ENCODE results near the gene MRPL19.

The MRPL19 gene

GRCh38 chr2:75728614-75729419, 82.2 kb downstream of the MRPL19 start:
- peak; percentile 14; the same call in 1 of the 3 replicates for ATAC-seq (ENCODE audit: insufficient read depth, low read depth)

GRCh38 chr2:75729861-75730260, 83.3 kb downstream of the MRPL19 start:
- H3K4me2 ChIP-seq (ENCODE audit: insufficient read depth, low read length), result no peak overlapping the region
- no peaks in the 10 kb centered on the region for H3K36me3 ChIP-seq (ENCODE audit: insufficient read depth, low read length)
- H3K9me3 ChIP-seq (ENCODE audit: insufficient read depth, low read length, severe bottlenecking), result no peaks in the 10 kb centered on the region
- no peak overlapping the region for H3K9ac ChIP-seq (ENCODE audit: low read depth, low read length)
- no peak overlapping the region for H3K27ac ChIP-seq (ENCODE audit: low read length)
- no peak overlapping the region for H2AFZ ChIP-seq (ENCODE audit: low read depth, low read length)
- H3K4me3 ChIP-seq (ENCODE audit: low read depth in 1 of 2, low read length in 2 of 2), result no peak overlapping the region
- no peaks in the 10 kb centered on the region for H3K79me2 ChIP-seq (ENCODE audit: insufficient read depth, low read length)
- ATAC-seq (ENCODE audit: insufficient read depth, low read depth) (no peak), DNase-seq (no peak)
- TF ChIP-seq CTCF (IDR thresholded peaks at IDR 0.05; ENCODE audit: borderline replicate concordance, extremely low read depth, low read length, poor library complexity, severe bottlenecking) (peak; percentile 42), EZH2 (IDR thresholded peaks at IDR 0.05; ENCODE audit: borderline replicate concordance, low read depth, low read length, severe bottlenecking) (no peak)
- peaks cover 16% of the 10 kb centered on the region for H3K27me3 ChIP-seq (ENCODE audit: insufficient read depth, low read length, poor library complexity)
- H4K20me1 ChIP-seq (ENCODE audit: insufficient read depth, low read length), result no peaks in the 10 kb centered on the region
- no peaks in the 10 kb centered on the region for H3K4me1 ChIP-seq (ENCODE audit: insufficient read depth, low read length)

More at GRCh38 chr2:75728614-75729419, 82.2 kb downstream of the MRPL19 start:
- no peak overlapping the region for H3K4me2 ChIP-seq (ENCODE audit: insufficient read depth, low read length)
- TF ChIP-seq CTCF (IDR thresholded peaks at IDR 0.05; ENCODE audit: borderline replicate concordance, extremely low read depth, low read length, poor library complexity, severe bottlenecking) (no peak), EZH2 (IDR thresholded peaks at IDR 0.05; ENCODE audit: borderline replicate concordance, low read depth, low read length, severe bottlenecking) (no peak)
- H3K36me3 ChIP-seq (ENCODE audit: insufficient read depth, low read length), result no peaks in the 10 kb centered on the region
- H3K9ac ChIP-seq (ENCODE audit: low read depth, low read length), result no peak overlapping the region
- H3K4me1 ChIP-seq (ENCODE audit: insufficient read depth, low read length), result no peaks in the 10 kb centered on the region
- no peaks in the 10 kb centered on the region for H4K20me1 ChIP-seq (ENCODE audit: insufficient read depth, low read length)
- no peak for DNase-seq
- H3K4me3 ChIP-seq (ENCODE audit: low read depth in 1 of 2, low read length in 2 of 2), result no peak overlapping the region
- H3K79me2 ChIP-seq (ENCODE audit: insufficient read depth, low read length), result no peaks in the 10 kb centered on the region
- H3K9me3 ChIP-seq (ENCODE audit: insufficient read depth, low read length, severe bottlenecking), result no peaks in the 10 kb centered on the region
- H3K27me3 ChIP-seq (ENCODE audit: insufficient read depth, low read length, poor library complexity), result peaks cover 15% of the 10 kb centered on the region
- H3K27ac ChIP-seq (ENCODE audit: low read length), result no peak overlapping the region
- H2AFZ ChIP-seq (ENCODE audit: low read depth, low read length), result no peak overlapping the region

- H3K4me3 ChIP-seq (ENCODE audit: low read depth in 1 of 2, low read length in 2 of 2), result no peak overlapping the region
Observed at GRCh38 chr2:75736276-75736675, 89.7 kb downstream of the MRPL19 start.

More at GRCh38 chr2:75736276-75736675, 89.7 kb downstream of the MRPL19 start:
- Histone ChIP-seq H3K4me1 (ENCODE audit: insufficient read depth, low read length) (no peaks in the 10 kb centered on the region), H3K27ac (ENCODE audit: low read length) (no peak overlapping the region), H3K4me2 (ENCODE audit: insufficient read depth, low read length) (no peak overlapping the region), H3K79me2 (ENCODE audit: insufficient read depth, low read length) (no peaks in the 10 kb centered on the region), H3K9ac (ENCODE audit: low read depth, low read length) (no peak overlapping the region), H3K27me3 (ENCODE audit: insufficient read depth, low read length, poor library complexity) (peaks cover 12% of the 10 kb centered on the region), H4K20me1 (ENCODE audit: insufficient read depth, low read length) (no peaks in the 10 kb centered on the region), H2AFZ (ENCODE audit: low read depth, low read length) (no peak overlapping the region), H3K9me3 (ENCODE audit: insufficient read depth, low read length, severe bottlenecking) (no peaks in the 10 kb centered on the region), H3K36me3 (ENCODE audit: insufficient read depth, low read length) (no peaks in the 10 kb centered on the region)
- no peak for TF ChIP-seq CTCF (IDR thresholded peaks at IDR 0.05; ENCODE audit: borderline replicate concordance, extremely low read depth, low read length, poor library complexity, severe bottlenecking)
- TF ChIP-seq EZH2 (IDR thresholded peaks at IDR 0.05; ENCODE audit: borderline replicate concordance, low read depth, low read length, severe bottlenecking), result no peak
- ATAC-seq (ENCODE audit: insufficient read depth, low read depth), result no peak
- no peak for DNase-seq
